IPS-NIHi11 (cell line): ENCODE measurements around the gene COL4A5.
"Not testable (repeated sequence)": the region's sequence is repeated elsewhere in the genome, so short reads cannot be mapped to it uniquely, and the experiment has no call there.

ENCODE experiments used
- DNase-seq: peaks from one replicate; pipeline ENCODE4 v3.0.0; 2012; ENCODE audit warnings: mixed read lengths, low spot score

The COL4A5 gene

DNA sequence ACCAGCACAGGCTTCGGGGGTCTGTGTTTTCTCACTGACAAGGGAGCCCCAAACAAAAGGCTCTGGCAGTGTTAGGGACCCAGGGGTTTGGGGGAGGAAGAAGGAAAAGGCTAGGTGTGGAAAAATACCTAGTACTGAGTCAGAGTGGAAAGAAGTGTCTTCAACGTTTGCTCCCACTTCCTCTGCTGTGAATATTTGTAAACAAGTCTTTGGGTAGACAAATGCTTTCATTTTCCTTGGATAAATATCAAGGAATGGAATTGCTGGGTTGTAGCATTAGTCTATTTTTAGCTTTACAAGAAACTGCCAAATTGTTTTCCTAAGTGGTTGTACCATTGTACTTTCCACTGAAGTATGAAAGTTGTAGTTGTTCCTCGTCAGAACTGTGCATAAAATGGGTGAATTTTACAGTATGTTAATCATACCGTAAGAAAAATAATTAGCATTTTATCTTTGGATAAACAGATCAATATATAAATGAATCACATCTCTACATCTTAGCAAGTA lies 17.4 kb downstream of the COL4A5 start:
- DNase-seq: no peak

DNA sequence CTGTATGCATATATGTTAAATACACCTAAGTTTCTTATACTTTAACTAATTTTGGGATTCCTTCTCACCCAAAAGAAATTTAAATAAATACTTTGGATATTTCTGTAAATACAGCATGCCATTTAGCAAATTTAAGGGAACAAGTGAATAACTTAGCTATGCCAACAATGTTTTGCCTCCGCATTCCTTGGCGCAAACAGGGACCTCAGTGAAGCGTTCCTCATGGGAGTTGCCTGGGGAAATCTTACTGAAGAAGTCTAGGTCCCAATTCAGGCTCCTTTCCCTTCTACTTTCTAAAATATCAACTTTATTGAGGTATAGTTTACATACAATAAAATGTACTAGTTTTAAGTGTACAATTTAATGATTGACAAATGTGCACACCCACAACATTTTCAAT lies 25.0 kb downstream of the COL4A5 start:
- no peak for DNase-seq

GRCh38 chrX:108468486-108468885 lies 28.8 kb downstream of the COL4A5 start:
- DNase-seq: no peak

DNA sequence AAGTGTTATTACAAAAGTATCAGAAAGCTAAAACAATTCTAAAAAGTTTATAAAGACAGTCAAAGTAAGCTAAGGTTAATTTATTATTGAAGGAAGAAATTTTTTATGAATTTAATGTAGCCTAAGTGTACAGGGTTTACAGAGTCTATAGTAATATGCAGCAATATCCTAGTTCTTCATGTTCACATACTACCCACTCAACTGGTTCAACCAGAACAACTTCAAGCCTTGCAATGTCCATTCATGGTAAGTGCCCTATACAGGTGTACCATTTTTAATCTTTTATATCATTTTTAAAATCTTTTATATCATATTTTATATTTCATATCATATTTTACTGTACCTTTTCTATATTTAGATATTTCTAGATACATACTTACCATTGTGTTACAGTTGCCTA lies 34.3 kb downstream of the COL4A5 start:
- no peak for DNase-seq

- not testable (repeated sequence) for DNase-seq
Measured at GRCh38 chrX:108481528-108481927, 41.9 kb downstream of the COL4A5 start.

DNA sequence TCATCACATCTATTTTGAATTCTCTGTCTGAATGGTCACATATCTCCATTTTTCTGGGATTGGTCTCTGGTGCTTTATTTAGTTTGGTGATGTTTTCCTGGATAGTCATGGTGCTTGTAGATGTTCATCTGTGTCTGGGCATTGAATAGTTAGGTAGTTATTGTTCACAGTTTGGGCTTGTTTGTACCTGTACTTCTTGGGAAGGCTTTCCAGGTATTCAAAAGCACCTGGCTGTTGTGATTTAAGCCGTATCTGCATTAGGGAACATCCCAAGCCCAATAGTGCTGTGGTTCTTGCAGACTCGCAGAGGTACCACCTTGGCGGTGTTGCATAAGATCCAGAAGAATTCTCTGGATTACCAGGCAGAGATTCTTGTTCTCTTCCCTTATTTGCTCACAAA lies 44.6 kb downstream of the COL4A5 start:
- no peak for DNase-seq

- no peak for DNase-seq
Measured at GRCh38 chrX:108485960-108486359, 46.3 kb downstream of the COL4A5 start.

DNA sequence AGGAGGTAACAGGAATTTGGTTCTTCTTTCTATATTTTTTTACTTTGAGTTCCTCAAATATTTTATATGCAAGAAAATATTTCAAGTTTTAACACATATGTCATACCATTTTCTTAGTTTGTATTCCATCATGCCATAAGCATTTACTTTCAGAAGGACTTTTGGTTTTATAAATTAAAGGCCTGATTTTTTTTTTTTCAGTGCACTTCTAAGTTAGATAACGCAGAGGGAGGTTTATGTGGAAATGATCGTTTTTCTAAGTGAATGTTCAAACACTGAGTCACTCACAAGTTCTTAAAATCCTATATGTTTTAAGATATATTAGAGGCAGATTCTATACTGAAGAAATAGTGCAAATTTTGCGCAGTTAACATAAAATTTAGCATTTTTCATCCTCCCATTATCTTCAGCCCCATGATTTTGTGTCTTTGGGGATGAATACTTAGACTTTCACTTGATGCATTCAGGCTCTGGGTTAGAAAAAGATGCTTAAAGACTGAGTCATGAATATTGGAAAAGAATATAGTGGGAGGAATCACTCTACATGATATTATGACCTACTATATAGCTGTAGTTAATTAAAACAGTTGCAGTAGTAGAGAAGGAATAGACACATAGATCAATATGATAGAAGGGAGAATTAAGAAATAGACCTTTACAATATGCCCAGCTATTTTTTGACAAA lies 54.9 kb downstream of the COL4A5 start:
- DNase-seq: no peak

DNA sequence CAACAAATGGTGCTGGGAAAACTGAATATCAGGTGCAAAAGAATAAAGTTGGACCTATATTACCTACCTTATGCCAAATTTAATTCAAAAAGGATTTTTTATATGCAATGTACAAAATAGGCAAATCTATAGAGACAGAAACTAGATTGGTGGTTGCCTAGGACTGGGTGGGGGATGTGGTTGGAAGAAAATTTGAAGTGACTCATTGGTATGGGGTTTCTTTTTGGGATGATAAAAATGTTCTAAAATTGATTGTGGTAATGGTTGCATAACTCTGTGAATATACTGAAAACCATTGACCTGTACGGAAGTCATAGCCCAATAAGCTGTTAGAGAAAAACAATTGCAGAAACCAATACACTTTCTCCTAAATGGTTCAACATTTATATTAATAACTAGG lies 72.1 kb downstream of the COL4A5 start:
- DNase-seq: no peak

- DNase-seq: no peak
Measured at GRCh38 chrX:108516184-108516583, 76.5 kb downstream of the COL4A5 start.

- no peak for DNase-seq
Measured at GRCh38 chrX:108527724-108528123, 88.1 kb downstream of the COL4A5 start.

DNA sequence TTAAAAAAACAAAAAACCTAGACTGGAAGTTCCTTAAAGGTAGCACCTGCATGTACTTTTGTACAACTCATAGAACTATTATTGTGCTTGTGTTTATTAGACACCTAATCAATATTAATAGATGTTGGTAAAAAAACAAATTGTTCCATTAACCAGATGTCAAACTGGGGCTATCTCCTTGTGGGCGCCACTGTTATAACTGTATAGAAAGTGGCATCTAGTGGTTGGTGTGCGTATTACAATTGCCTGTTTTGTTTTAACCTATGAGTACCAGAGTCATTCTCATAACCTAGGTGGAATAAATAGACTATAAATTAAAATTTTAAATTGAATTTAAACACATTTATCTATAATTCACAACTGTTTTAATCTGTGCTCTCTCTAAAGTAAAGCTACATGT lies 97.4 kb downstream of the COL4A5 start:
- peak; percentile 21 for DNase-seq

DNA sequence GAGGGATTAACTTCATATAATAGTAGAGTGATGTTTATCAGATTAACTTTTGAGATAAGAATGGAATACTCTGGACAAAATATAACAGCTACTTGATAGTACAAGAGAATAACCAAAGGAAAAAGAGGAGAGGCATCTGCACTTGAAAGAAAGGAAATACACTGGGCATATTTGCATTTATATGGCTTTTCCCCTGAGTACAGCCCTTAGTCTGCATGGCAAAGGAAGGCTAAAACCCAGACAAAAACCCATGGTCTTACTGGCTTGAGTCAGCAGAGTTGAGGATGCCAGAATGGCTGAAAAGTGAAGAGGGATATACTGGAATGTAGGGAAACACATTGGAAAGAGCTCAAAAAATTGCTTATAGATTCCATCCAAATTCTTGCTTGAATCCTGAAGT lies 101.6 kb downstream of the COL4A5 start:
- DNase-seq: peak; percentile 16

DNA sequence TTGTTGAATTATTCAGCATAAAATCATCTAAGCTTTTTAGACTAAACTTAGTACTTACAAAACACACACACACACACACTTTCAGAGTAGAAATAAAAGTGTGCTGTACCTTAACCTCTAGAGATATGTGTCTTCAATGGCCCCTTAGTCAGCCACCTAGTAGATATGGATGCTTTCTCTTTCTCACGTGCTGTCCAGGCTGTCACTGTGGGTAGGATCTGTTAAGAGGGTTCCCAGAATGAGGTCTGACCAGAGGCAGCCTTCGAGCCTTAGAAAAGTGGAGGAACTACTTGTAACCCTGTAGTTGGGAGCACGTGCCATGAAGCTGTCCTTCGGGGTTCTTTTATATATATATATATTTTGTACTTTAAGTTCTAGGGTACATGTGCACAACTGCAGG lies 117.9 kb downstream of the COL4A5 start:
- no peak for DNase-seq

DNA sequence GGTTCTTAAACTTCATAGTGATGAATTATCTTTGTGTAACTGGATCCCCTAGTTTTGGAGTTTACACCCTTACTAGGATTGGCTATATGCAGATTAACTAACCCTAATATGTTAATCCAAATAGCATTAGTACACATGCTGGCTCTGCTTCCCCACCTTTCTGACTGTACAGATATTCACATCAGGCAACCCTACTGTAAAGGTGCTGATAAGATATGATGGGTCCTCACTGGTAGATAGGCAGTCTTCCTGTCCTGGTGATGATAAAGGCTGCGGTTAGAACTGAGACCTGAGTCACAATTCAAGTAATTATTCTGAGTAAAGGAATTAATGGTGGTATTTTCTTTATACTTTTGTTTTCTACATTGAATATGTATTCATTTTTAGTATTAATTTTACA lies 118.6 kb downstream of the COL4A5 start:
- no peak for DNase-seq

DNA sequence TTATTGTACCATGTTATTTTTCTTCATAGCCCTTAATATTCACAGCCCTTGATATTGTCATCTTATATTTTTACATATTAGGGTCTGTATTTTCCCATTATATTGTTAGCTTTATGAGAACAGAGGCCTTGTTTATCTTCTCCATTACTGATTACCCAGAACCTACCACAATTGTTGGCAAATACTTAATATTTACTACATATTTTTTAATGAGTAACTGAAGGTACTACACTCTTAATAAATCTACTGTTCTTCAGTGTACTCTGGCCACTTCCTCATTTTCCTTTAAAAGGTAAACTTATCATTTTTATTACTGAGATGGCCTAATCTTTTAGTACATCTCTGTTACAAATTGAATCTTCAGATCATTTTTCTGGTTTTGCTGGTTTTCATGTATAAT lies 133.5 kb downstream of the COL4A5 start:
- DNase-seq: no peak

GRCh38 chrX:108582151-108582550 lies 142.5 kb downstream of the COL4A5 start:
- DNase-seq: no peak

GRCh38 chrX:108584617-108585211 lies 145.1 kb downstream of the COL4A5 start:
- DNase-seq: peak; percentile 17

GRCh38 chrX:108590496-108590895 lies 150.9 kb downstream of the COL4A5 start:
- no peak for DNase-seq

- no peak for DNase-seq
Measured at GRCh38 chrX:108601276-108601675, 161.6 kb downstream of the COL4A5 start.

DNA sequence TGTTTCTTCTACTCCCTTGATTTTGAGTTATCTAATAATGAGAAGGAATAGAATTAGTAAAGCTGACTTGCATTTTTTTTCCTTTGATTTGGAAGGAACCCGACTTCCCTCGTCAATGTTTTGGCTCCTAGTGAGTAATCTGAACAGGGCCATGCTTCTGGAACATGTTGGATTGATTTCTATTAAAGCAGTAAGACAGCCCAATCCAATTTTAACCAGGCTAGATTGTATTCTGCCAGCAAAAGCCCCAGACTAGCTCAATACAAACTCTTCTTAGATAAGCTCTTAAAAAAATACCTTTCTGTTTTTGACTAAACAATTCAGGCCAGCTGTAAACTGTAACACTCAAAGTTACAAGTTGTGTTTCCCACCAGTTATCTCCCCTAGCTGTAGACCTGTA lies 170.5 kb downstream of the COL4A5 start:
- no peak for DNase-seq

DNA sequence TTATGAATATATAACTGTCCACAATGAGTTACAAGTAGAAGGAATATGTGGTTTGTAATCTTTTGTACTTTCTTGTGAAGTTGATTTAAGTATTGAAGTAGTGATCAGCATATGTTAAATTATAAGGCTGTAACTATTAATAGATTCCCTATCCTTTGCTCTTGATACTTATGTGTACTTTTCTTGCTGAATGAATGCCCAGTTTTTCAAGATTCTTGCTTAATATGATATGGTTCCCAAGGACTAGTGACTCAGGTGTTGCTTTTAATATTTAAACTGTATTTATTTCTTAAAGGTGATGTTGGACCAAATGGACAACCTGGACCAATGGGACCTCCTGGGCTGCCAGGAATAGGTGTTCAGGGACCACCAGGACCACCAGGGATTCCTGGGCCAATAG lies 175.0 kb downstream of the COL4A5 start:
- DNase-seq: no peak

DNA sequence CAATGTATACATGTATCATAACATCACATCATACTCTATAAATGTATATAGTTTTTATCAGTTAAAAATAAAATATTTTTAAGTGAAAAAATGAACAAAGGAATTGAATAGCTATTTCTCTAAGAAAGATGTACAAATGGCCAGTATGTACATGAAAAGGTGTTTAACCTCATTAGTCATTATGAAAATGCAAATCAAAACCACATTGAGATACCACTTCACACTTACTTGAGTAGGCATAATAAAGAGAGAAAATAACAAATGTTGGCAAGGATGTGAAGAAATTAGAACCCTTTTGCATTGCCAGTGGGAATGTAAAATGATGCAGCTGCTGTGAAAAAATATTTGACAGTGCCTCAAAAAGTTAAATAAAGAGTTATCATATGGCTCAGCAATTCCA lies 201.2 kb downstream of the COL4A5 start:
- DNase-seq: no peak
